Lower lobe of right lung (tissue), 2 donors: Measurements from ENCODE around the gene MDP1. TPM values are rescaled to one million over a fixed set of nuclear protein-coding genes. Genes with fewer than 3 reads are reported as not detected.
"Not testable (repeated sequence)": the region's sequence is repeated elsewhere in the genome, so short reads cannot be mapped to it uniquely, and the experiment has no call there.

Experiments
- ATAC-seq, 2 donors: fragments of 200-7000 bp; cut with Tn5 transposase; one replicate each; pipeline ENCODE4 v1.9.1; 2020 to 2022; ENCODE audit warnings: mild to moderate bottlenecking in 2 of 2, moderate library complexity in 2 of 2
- DNase-seq: peaks from one replicate; pipeline ENCODE4 v3.0.0-alpha.2; 2020
- H3K27ac ChIP-seq: fragments of 200-600 bp; one replicate; pipeline ENCODE4 v1.8.0; 2022
- H3K27me3 ChIP-seq: fragments of 200-600 bp; one replicate; pipeline ENCODE4 v1.8.0; 2022; ENCODE audit warnings: low read depth
- H3K36me3 ChIP-seq: fragments of 200-600 bp; one replicate; pipeline ENCODE4 v1.8.0; 2022; ENCODE audit warnings: mild to moderate bottlenecking
- H3K4me1 ChIP-seq: fragments of 200-600 bp; one replicate; pipeline ENCODE4 v1.8.0; 2022
- H3K4me3 ChIP-seq: fragments of 200-600 bp; one replicate; pipeline ENCODE4 v1.8.0; 2022; ENCODE audit warnings: mild to moderate bottlenecking
- H3K9me3 ChIP-seq: fragments of 200-600 bp; one replicate; pipeline ENCODE4 v1.8.0; 2022
- CTCF ChIP-seq: fragments of 200-600 bp; IDR thresholded peaks from one replicate; pipeline ENCODE4 v1.8.0; 2022; ENCODE audit warnings: antibody characterized with exemption, mild to moderate bottlenecking
- intact Hi-C: fragments of 100-400 bp; cut with DNase I; formaldehyde crosslinking; loops from one replicate; pipeline ENCODE4 v1.11.0; 2022
- total RNA-seq: library from RNA; stranded (reverse); fragmentation: NEBNext Ultra II Directional; extraction: Animal tissue kit (Norgen Biotek cat#: 25700); gene quantifications from one replicate; pipeline ENCODE4 v1.2.1, GENCODE V29; 2021
- donor health status: DM: no; HTN: yes; CAD: no; lungs with severe emphysema.

MDP1 gene
- total RNA-seq, 1 donor from 2014 or later = 13.3 TPM

- no peak for TF ChIP-seq CTCF
- no peaks in the 10 kb centered on the region for H3K9me3 ChIP-seq
- no peaks in the 10 kb centered on the region for H3K27me3 ChIP-seq
- peak within 1 kb of the TSS; percentile 83 for H3K4me3 ChIP-seq
- ATAC-seq = peak; percentile 92 to 94
- peak; percentile 93 for DNase-seq
- H3K36me3 ChIP-seq = peaks cover 43% of the 10 kb centered on the region
- intact Hi-C loops = no loop called here
- peak within 1 kb of the TSS; percentile 91 for H3K27ac ChIP-seq
- H3K4me1 ChIP-seq = peaks cover 29% of the 10 kb centered on the region
Observed at GRCh38 chr14:24232121-24232644, 16.3 kb upstream of the MDP1 start, which contains the start of gene NEDD8. Gene NEDD8, minus strand, starts transcription at chr14:24232367. Its CDS starts 100 bp downstream, at chr14:24232267.

DNA sequence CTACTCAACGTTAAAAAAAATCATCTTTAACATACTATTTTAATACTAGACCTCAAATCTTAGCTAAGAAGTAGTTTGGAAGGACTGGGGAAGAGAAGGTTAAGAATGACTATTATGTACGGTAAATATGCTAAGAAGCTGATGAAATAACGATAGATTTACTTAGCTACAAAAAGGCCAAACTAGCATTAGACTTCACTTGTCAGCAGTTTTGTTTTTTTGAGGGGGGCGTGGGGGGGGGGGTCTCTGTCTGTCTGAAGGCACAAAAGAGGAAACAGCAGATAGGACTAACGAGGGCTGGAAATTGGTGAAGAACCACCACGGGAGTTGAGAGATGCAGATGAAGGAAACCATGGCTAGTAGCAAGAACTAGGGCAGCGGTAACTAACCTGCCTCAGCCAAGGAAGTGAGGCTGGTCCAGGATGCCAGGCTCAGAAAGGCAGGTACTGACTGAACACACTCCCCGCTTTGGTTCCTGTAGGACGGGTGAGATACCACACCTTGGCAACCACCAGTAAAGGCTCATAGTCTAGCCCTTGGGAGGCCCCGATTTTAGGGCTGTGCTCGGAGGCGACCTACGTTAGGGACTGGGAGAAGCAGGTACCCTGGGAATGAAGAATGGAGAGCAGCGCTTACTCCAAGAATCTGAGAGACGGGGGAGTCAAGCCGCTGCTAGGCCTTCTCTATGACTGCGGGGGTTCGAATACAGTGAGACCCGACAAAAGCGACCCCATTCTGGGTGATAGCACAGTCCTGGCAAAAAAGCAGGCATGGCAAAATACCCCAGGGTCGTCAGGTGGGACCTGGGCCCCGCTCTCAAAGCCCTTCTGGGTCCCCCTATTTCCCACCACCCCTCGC lies 15.6 kb upstream of the MDP1 start:
- Histone ChIP-seq H3K9me3 (no peaks in the 10 kb centered on the region), H3K4me1 (peaks cover 29% of the 10 kb centered on the region), H3K27ac (peak overlapping the region; percentile 91), H3K27me3 (no peaks in the 10 kb centered on the region), H3K4me3 (peak overlapping the region; percentile 83), H3K36me3 (peaks cover 39% of the 10 kb centered on the region)
- no peak for DNase-seq
- no peak for TF ChIP-seq CTCF
- intact Hi-C loops = no loop called here
- ATAC-seq = peak; percentile 1 to 5

GRCh38 chr14:24228902-24229301 lies 13.0 kb upstream of the MDP1 start:
- TF ChIP-seq CTCF = no peak
- no peak for ATAC-seq

GRCh38 chr14:24226473-24226872 lies 10.6 kb upstream of the MDP1 start:
- no peak for DNase-seq
- ATAC-seq = no peak
- Histone ChIP-seq H3K4me3 (no peak overlapping the region), H3K27ac (no peak overlapping the region), H3K36me3 (peaks cover 20% of the 10 kb centered on the region), H3K9me3 (no peaks in the 10 kb centered on the region), H3K27me3 (no peaks in the 10 kb centered on the region), H3K4me1 (peaks cover 10% of the 10 kb centered on the region)
- TF ChIP-seq CTCF = no peak
- intact Hi-C loops = no loop called here

More at GRCh38 chr14:24228902-24229301, 13.0 kb upstream of the MDP1 start:
- H3K27me3 ChIP-seq = no peaks in the 10 kb centered on the region
- intact Hi-C loops = no loop called here
- no peak overlapping the region for H3K27ac ChIP-seq
- peaks cover 21% of the 10 kb centered on the region for H3K36me3 ChIP-seq
- H3K9me3 ChIP-seq = no peaks in the 10 kb centered on the region
- no peak for DNase-seq
- no peak overlapping the region for H3K4me3 ChIP-seq
- peaks cover 22% of the 10 kb centered on the region for H3K4me1 ChIP-seq

DNA sequence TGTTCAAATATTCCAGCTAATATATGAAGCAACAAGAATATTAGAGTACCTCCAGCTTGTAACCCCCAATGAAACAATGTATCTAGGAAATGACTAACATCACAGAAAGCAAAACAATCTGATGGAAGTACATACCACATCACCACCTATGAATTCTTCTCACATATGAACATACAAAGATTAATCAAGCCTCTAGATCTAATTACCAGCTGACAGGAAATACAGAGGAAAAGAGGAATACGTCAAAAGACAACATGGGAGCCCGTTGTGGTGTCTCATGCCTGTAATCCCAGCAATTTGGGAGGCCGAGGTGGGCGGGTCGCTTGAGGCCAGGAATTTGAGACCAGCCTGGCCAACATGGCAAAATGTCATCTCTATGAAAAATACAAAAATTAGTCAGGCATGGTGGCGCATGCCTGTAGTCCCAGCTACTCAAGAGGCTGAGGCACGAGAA lies 8.8 kb upstream of the MDP1 start:
- ATAC-seq (no peak), DNase-seq (no peak)
- intact Hi-C loops = no loop called here
- no peaks in the 10 kb centered on the region for H3K27me3 ChIP-seq
- H3K36me3 ChIP-seq = peaks cover 22% of the 10 kb centered on the region
- TF ChIP-seq CTCF = no peak
- H3K4me3 ChIP-seq = no peak overlapping the region
- no peak overlapping the region for H3K27ac ChIP-seq
- H3K4me1 ChIP-seq = no peaks in the 10 kb centered on the region
- no peaks in the 10 kb centered on the region for H3K9me3 ChIP-seq

DNA sequence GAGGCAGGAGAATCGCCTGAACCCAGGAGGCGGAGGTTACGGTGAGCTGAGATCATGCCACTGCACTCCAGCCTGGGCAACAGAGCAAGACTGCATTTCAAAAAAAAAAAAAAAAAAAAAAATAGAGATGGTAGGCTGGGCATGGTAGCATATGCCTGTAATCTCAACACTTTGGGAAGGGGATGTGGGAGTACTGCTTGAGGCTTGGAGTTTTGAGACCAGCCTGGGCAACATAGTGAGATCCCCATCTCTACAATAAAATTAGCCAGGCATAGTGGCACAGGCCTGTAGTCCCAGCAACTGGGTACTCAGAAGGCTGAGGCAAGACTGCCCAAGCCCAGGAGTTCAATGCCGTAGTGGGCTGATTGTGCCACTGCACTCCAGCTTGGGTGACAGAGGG lies 7.1 kb upstream of the MDP1 start:
- H3K27me3 ChIP-seq, H3K4me1 ChIP-seq, intact Hi-C loops, H3K4me3 ChIP-seq, H3K27ac ChIP-seq, ATAC-seq, DNase-seq, H3K9me3 ChIP-seq: not testable (repeated sequence)
- peaks cover 20% of the 10 kb centered on the region for H3K36me3 ChIP-seq
